Gastroesophageal sphincter (tissue), 4 donors: Measurements from ENCODE around the gene IGFLR1. TPM values are rescaled to one million over a fixed set of nuclear protein-coding genes. Genes with fewer than 3 reads are reported as not detected.

Experiments used
- ATAC-seq: fragments of 150-250 bp; one replicate; pipeline ENCODE4 v1.9.1; 2016; ENCODE audit warnings: mild to moderate bottlenecking, moderate library complexity
- H3K27ac ChIP-seq, 4 donors: fragments of 200-600 bp; sonication (generic) in 3 of 4; 1 replicate in 3 of 4; 2 replicates in 1 of 4; pipeline ENCODE4 v1.5.1; 2016 to 2019
- H3K27me3 ChIP-seq: fragments of 200-600 bp; sonication (generic); one replicate; pipeline ENCODE4 v1.5.1; 2019
- H3K36me3 ChIP-seq, 2 donors: fragments of 200-600 bp; sonication (generic); one replicate each; pipeline ENCODE4 v1.5.1; 2019; ENCODE audit warnings: control low read depth in 1 of 2
- H3K4me1 ChIP-seq, 3 donors: fragments of 200-600 bp; sonication (generic); 1 replicate in 2 of 3; 2 replicates in 1 of 3; pipeline ENCODE4 v1.5.1; 2016 to 2019; ENCODE audit warnings: control low read depth in 2 of 3
- H3K4me3 ChIP-seq, 2 donors: fragments of 200-600 bp; sonication (generic); one replicate each; pipeline ENCODE4 v1.5.1; 2019; ENCODE audit warnings: mild to moderate bottlenecking in 1 of 2, moderate library complexity in 1 of 2
- H3K9me3 ChIP-seq, 3 donors: fragments of 200-600 bp; sonication (generic); one replicate each; pipeline ENCODE4 v1.5.1; 2017 to 2019; ENCODE audit warnings: control low read depth in 2 of 3
- EP300 ChIP-seq: sonication (generic); formaldehyde crosslinking; IDR thresholded peaks from one replicate; pipeline ENCODE4 v1.6.1; 2017; ENCODE audit warnings: antibody characterized with exemption, mild to moderate bottlenecking
- POLR2A ChIP-seq, 2 donors: fragments of 450-650 bp; IDR thresholded peaks; one replicate each; pipeline ENCODE4 v1.6.1; 2017; ENCODE audit warnings: antibody characterized with exemption in 2 of 2, mild to moderate bottlenecking in 2 of 2, moderate library complexity in 1 of 2
- POLR2AphosphoS5 ChIP-seq: sonication (generic); formaldehyde crosslinking; IDR thresholded peaks from one replicate; pipeline ENCODE4 v1.6.1; 2017; ENCODE audit warnings: antibody characterized with exemption
- WGBS, 2 donors: methylation state at CpG; one replicate each; pipeline ENCODE4 v1.1.5; 2018; ENCODE audit warnings: low coverage in 1 of 2; 5-methylcytosine and 5-hydroxymethylcytosine counted together
- total RNA-seq, 4 donors: library from RNA; depleted of rRNA; stranded (reverse); fragments of >200 nt; gene quantifications; one replicate each; pipeline ENCODE4 v1.1.0, GENCODE V29; 2016
- TF ChIP-seq, protein P1 (sequence below), 4 experiments: fragments of 200-600 bp in 2 of 4; fragments of 450-650 bp in 2 of 4; sonication (generic) in 1 of 4; IDR thresholded peaks; one replicate each; pipeline ENCODE4 v1.5.1; 2017 to 2019; ENCODE audit warnings: antibody characterized with exemption in 4 of 4, mild to moderate bottlenecking in 2 of 4, moderate library complexity in 2 of 4

Gene IGFLR1
- total RNA-seq, 4 donors from 2014 or later: 4.6 to 14.3 (median 6.7) TPM

DNA sequence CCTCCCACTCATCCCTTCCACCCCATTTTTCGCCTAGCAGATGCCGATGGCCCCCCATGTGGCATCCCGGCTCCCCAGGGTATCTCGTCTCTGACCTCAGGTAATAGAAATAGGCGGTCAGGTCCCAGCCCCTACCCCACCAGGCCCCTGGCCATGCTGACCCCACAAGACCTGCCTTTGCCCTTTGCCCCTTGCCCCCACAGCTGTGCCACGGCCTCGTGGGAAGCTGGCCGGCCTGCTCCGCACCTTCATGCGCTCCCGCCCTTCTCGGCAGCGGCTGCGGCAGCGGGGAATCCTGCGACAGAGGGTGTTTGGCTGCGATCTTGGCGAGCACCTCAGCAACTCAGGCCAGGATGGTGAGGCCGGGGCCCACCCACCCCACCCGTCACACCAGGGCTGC, 38.5 kb upstream of the IGFLR1 start:
- H3K27ac ChIP-seq: no peak overlapping the region
- H3K9me3 ChIP-seq: no peaks in the 10 kb centered on the region
- no peak for TF ChIP-seq POLR2AphosphoS5
- TF ChIP-seq POLR2A (IDR thresholded peaks at IDR 0.05): no peak
- no peak for TF ChIP-seq EP300
- TF ChIP-seq, protein P1, sequence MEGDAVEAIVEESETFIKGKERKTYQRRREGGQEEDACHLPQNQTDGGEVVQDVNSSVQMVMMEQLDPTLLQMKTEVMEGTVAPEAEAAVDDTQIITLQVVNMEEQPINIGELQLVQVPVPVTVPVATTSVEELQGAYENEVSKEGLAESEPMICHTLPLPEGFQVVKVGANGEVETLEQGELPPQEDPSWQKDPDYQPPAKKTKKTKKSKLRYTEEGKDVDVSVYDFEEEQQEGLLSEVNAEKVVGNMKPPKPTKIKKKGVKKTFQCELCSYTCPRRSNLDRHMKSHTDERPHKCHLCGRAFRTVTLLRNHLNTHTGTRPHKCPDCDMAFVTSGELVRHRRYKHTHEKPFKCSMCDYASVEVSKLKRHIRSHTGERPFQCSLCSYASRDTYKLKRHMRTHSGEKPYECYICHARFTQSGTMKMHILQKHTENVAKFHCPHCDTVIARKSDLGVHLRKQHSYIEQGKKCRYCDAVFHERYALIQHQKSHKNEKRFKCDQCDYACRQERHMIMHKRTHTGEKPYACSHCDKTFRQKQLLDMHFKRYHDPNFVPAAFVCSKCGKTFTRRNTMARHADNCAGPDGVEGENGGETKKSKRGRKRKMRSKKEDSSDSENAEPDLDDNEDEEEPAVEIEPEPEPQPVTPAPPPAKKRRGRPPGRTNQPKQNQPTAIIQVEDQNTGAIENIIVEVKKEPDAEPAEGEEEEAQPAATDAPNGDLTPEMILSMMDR (IDR thresholded peaks at IDR 0.05): no peak
- no peak for ATAC-seq
- 83% methylated on average over 5 of the region's 20 CpGs; no CpG with 5 or more reads in 1 of the 2 donors for WGBS, 2 donors
- H3K27me3 ChIP-seq: no peaks in the 10 kb centered on the region
- H3K4me3 ChIP-seq: no peak overlapping the region
- H3K4me1 ChIP-seq: peaks cover 0 to 12% (median 5%) of the 10 kb centered on the region in 3 donors
- H3K36me3 ChIP-seq: peaks cover 0 to 82% of the 10 kb centered on the region in 2 donors

DNA sequence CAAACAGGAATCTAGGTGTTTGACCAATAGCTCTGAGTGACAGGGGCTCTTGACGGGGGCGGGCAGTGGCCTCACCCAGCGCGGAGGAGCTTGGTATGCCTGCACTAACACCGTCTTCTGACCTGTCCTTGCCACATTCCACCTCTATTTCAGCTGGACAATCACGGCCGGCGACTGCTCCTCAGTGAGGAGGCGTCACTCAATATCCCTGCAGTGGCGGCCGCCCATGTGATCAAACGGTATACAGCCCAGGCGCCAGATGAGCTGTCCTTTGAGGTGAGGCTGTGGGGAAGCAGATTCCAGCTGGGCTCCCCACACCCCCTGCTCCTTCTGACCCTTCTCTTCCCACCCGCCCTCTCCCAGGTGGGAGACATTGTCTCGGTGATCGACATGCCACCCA, 37.8 kb upstream of the IGFLR1 start:
- Histone ChIP-seq H3K27ac (no peak overlapping the region), H3K4me1 (peaks cover 0 to 15% (median 5%) of the 10 kb centered on the region in 3 donors), H3K36me3 (peaks cover 0 to 75% of the 10 kb centered on the region in 2 donors), H3K27me3 (no peaks in the 10 kb centered on the region), H3K4me3 (no peak overlapping the region), H3K9me3 (no peaks in the 10 kb centered on the region)
- ATAC-seq: no peak
- 82% methylated on average over 2 of the region's 16 CpGs; no CpG with 5 or more reads in 1 of the 2 donors for WGBS, 2 donors
- TF ChIP-seq, protein P1 (IDR thresholded peaks at IDR 0.05): no peak
- TF ChIP-seq EP300: no peak
- TF ChIP-seq POLR2A (IDR thresholded peaks at IDR 0.05): no peak
- TF ChIP-seq POLR2AphosphoS5: no peak

DNA sequence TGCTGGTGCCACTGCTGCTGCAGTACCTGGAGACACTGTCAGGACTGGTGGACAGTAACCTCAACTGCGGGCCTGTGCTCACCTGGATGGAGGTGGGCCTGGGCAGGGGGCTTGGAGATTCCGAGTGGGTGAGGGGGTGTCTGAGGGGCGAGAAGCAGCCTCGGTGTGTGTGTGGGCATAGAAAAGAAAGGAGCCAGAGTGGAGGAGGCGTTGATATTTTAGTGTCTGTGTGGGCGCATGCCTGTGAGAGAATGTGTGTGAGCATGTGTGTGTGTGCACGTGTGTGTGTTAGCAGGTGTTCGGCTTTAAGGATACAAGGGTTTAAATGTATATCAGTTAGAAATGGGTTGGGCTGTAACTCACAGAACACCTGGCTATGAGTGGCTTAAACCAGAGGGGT, 36.8 kb upstream of the IGFLR1 start:
- no peak for ATAC-seq
- no peak for TF ChIP-seq POLR2A (IDR thresholded peaks at IDR 0.05)
- no peak for TF ChIP-seq POLR2AphosphoS5
- no peaks in the 10 kb centered on the region for H3K9me3 ChIP-seq
- H3K4me3 ChIP-seq: no peak overlapping the region
- peaks cover 0 to 21% (median 5%) of the 10 kb centered on the region in 3 donors for H3K4me1 ChIP-seq
- peaks cover 0 to 65% of the 10 kb centered on the region in 2 donors for H3K36me3 ChIP-seq
- no peaks in the 10 kb centered on the region for H3K27me3 ChIP-seq
- WGBS, 2 donors: 77 to 88% methylated on average over 2 to 6 of the region's 8 CpGs
- no peak overlapping the region for H3K27ac ChIP-seq

DNA sequence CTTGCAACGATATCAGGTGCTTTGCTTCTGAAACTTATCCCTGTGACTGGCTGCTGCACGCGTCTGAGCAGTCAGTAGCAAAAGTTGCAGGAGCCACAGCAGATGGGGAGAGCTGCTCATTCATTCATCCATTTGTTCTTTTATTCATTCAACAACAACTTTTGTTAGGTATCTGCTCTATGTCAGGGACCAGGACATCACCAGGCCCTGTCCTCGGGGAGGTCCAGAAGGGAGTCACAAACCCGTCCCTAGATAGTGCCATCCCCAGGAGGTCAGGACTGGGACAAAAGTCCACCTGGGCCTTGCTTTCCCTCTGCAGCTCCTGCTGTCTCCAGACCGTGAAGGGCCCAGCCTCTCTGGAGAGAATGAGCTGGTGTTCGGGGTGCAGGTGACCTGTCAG, 35.7 kb upstream of the IGFLR1 start:
- peaks cover 0 to 54% of the 10 kb centered on the region in 2 donors for H3K36me3 ChIP-seq
- H3K27me3 ChIP-seq: no peaks in the 10 kb centered on the region
- peaks cover 0 to 21% (median 5%) of the 10 kb centered on the region in 3 donors for H3K4me1 ChIP-seq
- no peak for ATAC-seq
- H3K4me3 ChIP-seq: no peak overlapping the region
- WGBS, 2 donors: 53% methylated on average over 3 of the region's 7 CpGs; no CpG with 5 or more reads in 1 of the 2 donors
- no peaks in the 10 kb centered on the region for H3K9me3 ChIP-seq
- TF ChIP-seq, protein P1 (IDR thresholded peaks at IDR 0.05): no peak
- TF ChIP-seq POLR2A (IDR thresholded peaks at IDR 0.05): no peak
- no peak for TF ChIP-seq POLR2AphosphoS5
- TF ChIP-seq EP300: no peak
- H3K27ac ChIP-seq: no peak overlapping the region

DNA sequence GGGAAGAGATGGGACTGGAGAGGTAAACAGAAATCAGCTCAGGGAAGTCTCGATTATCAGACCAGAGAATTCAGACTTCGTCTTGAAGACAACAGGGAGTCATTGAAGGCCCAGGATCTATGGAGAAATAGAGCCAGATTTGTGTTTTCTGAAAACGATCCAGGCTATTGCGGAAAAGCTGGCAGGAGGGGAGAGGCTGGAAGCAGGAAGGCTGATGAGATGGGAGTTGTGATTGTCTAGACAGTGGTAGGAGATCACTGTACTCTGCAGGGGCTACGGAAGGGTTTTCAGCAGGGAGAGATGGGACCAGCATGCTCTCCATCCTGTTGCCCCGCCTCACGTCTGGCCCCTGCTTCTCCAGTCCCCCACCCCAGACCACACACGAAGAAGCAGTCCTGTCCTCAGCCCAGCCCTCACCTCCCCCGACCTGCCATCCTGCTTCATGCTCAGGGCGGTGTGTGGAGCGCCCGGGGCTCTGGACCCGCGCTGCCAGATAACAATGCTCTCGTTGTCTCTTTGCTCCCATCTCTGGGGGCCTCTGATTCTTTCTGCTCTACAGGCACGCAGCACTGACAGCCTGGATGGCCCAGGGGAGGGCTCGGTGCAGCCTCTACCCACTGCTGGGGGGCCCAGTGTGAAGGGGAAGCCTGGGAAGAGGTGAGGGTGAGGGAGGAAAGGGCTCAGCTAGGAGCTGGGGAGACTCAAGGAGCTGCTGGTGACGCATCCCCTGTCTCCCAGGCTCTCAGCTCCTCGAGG, 35.0 kb upstream of the IGFLR1 start:
- no peak for ATAC-seq
- no peak for TF ChIP-seq POLR2AphosphoS5
- H3K27me3 ChIP-seq: no peaks in the 10 kb centered on the region
- WGBS, 2 donors: 43 to 68% methylated on average over 4 to 9 of the region's 19 CpGs
- H3K4me1 ChIP-seq: peaks cover 0 to 21% (median 5%) of the 10 kb centered on the region in 3 donors
- no peak overlapping the region for H3K4me3 ChIP-seq
- H3K27ac ChIP-seq: no peak overlapping the region
- peaks cover 0 to 47% of the 10 kb centered on the region in 2 donors for H3K36me3 ChIP-seq
- H3K9me3 ChIP-seq: no peaks in the 10 kb centered on the region
